HG03457 (cell line): Measurements from ENCODE around the gene HRG.
"Not testable (repeated sequence)": the region's sequence is repeated elsewhere in the genome, so short reads cannot be mapped to it uniquely, and the experiment has no call there.

Experiments
- ATAC-seq: cut with Tn5 transposase; IDR thresholded peaks from one replicate; pipeline ENCODE4 v1.9.1; 2021; ENCODE audit warnings: moderate number of reproducible peaks; ENCODE audit not compliant: unreplicated experiment

HRG gene

GRCh38 chr3:186678604-186679003, 12.8 kb downstream of the HRG start:
- no peak for ATAC-seq

GRCh38 chr3:186679151-186679550, 13.3 kb downstream of the HRG start:
- no peak for ATAC-seq

- ATAC-seq, result no peak
These were observed 15.1 kb downstream of the HRG start for GRCh38 chr3:186680869-186681268.

GRCh38 chr3:186682812-186683211, 17.0 kb downstream of the HRG start:
- ATAC-seq, result no peak

GRCh38 chr3:186683979-186684378, 18.2 kb downstream of the HRG start:
- no peak for ATAC-seq

- not testable (repeated sequence) for ATAC-seq
These were observed 20.7 kb downstream of the HRG start for GRCh38 chr3:186686475-186686874.

- no peak for ATAC-seq
These were observed 21.4 kb downstream of the HRG start for GRCh38 chr3:186687120-186687651.

GRCh38 chr3:186690304-186690703, 24.5 kb downstream of the HRG start:
- not testable (repeated sequence) for ATAC-seq

- ATAC-seq, result no peak
These were observed 25.9 kb downstream of the HRG start for GRCh38 chr3:186691676-186692075.

GRCh38 chr3:186693843-186694242, 28.0 kb downstream of the HRG start:
- no peak for ATAC-seq

GRCh38 chr3:186694288-186695032, 28.6 kb downstream of the HRG start:
- no peak for ATAC-seq

GRCh38 chr3:186696522-186696921, 30.7 kb downstream of the HRG start:
- no peak for ATAC-seq

GRCh38 chr3:186697510-186697909, 31.7 kb downstream of the HRG start:
- no peak for ATAC-seq

- no peak for ATAC-seq
These were observed 34.5 kb downstream of the HRG start for GRCh38 chr3:186700267-186700666.

GRCh38 chr3:186702451-186702850, 36.6 kb downstream of the HRG start:
- not testable (repeated sequence) for ATAC-seq

GRCh38 chr3:186705882-186706780, 40.3 kb downstream of the HRG start:
- no peak for ATAC-seq

- no peak for ATAC-seq
These were observed 43.3 kb downstream of the HRG start for GRCh38 chr3:186708983-186709679.

- not testable (repeated sequence) for ATAC-seq
These were observed 44.9 kb downstream of the HRG start for GRCh38 chr3:186710694-186711093.

GRCh38 chr3:186713499-186713898, 47.7 kb downstream of the HRG start:
- no peak for ATAC-seq

- ATAC-seq, result no peak
These were observed 51.2 kb downstream of the HRG start, which contains the start of gene KNG1 for GRCh38 chr3:186717039-186717457. Gene KNG1 (plus strand): TSS chr3:186717359. CDS start chr3:186717543, 184 bp downstream.
